AG09319 (cell line): ENCODE data around the gene CUX1.

Experiments used
- DNase-seq: peaks from one replicate; pipeline ENCODE4 v3.0.0-alpha.2; 2010; ENCODE audit warnings: low read depth; ENCODE audit errors: extremely low read depth
- TF ChIP-seq, protein P1 (sequence below): IDR thresholded peaks from 2 replicates; pipeline ENCODE4 v1.5.1; 2011; ENCODE audit warnings: low read depth, mild to moderate bottlenecking, inconsistent platforms, low read length, moderate library complexity

CUX1 gene

DNA sequence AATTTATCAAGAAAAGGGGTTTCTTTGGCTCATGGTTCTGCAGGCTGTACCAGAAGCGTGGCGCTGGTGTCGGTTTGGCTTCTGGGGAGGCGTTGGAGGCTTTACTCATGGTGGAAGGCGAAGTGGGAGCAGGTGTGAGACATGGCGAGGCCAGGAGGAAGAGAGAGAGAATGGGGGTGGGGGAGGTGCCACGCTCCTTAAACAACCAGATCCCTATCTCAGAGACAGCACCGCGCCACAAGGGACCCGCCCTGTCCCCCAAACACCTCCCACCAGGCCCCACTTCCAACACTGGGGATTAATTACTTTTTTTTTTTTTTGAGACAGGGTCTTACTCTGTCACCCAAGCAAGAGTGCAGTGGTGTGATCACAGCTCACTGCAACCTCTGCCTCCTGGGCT, 451.2 kb downstream of the CUX1 start:
- TF ChIP-seq, protein P1, sequence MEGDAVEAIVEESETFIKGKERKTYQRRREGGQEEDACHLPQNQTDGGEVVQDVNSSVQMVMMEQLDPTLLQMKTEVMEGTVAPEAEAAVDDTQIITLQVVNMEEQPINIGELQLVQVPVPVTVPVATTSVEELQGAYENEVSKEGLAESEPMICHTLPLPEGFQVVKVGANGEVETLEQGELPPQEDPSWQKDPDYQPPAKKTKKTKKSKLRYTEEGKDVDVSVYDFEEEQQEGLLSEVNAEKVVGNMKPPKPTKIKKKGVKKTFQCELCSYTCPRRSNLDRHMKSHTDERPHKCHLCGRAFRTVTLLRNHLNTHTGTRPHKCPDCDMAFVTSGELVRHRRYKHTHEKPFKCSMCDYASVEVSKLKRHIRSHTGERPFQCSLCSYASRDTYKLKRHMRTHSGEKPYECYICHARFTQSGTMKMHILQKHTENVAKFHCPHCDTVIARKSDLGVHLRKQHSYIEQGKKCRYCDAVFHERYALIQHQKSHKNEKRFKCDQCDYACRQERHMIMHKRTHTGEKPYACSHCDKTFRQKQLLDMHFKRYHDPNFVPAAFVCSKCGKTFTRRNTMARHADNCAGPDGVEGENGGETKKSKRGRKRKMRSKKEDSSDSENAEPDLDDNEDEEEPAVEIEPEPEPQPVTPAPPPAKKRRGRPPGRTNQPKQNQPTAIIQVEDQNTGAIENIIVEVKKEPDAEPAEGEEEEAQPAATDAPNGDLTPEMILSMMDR = no peak
- no peak for DNase-seq

DNA sequence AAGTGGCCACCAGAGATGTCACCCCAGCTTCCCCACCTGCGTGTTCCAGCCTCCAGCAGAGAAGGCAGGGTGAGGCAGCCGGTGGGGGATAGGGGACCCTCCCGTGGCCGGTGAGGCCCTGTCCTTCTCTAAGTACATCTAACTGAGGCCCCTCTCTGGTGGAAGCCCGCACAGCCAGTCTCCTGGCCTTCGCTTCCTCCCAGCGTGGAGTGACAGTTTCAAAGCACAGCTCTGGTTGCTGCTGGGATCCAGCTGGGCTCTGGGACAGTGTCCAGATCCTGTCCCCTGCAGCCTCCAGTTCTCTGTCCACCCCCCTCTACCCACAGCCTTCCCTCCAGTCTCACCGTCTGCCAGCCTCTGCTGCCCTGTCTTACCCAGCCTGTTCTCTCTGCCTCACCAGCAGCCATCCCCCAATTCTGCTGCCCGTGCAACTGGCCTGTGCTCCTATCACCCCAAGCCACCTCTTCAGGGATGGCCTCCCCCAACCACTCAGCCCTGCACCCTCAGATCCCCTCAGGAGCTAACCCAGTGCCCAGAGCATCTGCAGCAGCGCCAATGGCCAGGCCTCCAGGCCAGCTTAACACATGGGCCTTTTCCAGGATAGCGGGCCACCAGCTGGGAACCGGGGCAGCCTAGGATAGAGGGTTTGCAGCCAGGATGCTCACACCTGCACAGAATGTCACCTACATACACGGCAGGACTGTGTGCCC, 452.9 kb downstream of the CUX1 start:
- no peak for DNase-seq
- TF ChIP-seq, protein P1 = no peak

DNA sequence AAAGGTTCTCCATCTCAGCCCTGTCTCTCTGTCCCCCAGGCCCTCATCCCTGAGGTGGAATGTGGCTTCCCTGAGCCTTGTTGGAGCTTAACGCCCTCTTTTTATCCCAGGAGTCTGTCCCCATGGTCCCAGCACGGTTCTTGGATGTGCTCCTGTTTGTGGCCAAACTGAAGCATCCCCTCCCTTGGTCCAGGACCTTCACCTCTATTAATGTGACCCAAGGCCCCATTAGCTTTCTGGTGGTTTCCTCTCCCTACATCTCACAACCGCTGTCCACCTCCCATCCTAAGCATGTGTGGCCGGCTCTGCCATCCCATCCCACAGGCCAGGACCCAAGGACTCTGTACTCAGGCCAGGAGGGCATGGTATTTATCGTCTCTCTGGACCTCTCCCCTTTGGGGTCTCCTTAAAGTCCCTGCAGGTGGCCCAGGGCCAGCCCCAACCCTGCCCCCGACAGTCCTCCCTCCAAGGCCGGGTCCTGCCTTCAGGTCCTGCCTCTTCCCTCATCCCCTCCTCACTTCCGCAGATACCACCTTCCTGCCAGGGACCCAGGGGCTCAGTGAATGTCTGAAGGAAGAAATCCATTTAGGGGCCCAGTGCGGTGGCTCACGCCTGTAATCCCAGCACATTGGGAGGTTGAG, 453.9 kb downstream of the CUX1 start:
- DNase-seq = no peak
- TF ChIP-seq, protein P1 = no peak

DNA sequence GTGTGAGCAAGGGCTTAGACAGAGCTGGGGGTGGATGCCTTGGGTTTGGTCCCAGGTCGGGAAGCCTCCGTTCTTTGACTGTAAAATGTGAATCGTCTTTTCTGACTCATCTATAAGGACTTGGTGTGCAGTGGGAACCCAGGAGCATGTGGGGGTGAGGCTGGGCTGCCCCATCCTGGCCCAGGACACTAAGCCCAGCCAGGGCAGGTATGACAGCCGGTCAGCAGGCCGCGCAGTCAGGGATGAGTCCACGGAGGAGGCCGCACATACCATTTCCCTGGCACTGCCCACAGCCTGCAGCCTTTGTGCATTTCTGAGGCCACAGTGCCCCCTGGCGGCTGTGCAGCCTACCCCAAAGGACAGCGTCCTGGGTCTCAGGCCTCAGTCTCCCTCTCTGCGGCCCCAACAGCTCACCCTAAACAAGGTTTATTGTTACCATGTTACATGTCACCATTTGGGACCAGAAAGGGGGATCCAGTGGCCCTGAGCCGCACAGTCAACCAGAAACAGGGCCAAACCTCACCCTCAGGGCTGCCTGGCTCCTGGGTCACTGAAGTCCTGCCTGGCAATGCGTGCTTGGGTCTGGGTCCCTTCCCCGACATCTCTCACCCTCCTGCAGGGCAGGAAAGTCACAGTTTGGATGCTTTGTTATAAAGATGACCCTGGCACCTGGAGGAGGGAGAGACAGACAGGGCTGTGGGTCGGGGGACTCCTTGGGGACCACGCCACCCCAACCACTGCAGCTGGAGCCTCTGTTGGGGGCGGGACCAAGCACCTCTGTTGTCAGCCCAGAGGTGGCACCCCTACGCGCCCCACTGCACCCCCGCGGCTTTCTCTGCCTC, 454.9 kb downstream of the CUX1 start:
- DNase-seq = peak; percentile 37
- TF ChIP-seq, protein P1 = peak; percentile 93

DNA sequence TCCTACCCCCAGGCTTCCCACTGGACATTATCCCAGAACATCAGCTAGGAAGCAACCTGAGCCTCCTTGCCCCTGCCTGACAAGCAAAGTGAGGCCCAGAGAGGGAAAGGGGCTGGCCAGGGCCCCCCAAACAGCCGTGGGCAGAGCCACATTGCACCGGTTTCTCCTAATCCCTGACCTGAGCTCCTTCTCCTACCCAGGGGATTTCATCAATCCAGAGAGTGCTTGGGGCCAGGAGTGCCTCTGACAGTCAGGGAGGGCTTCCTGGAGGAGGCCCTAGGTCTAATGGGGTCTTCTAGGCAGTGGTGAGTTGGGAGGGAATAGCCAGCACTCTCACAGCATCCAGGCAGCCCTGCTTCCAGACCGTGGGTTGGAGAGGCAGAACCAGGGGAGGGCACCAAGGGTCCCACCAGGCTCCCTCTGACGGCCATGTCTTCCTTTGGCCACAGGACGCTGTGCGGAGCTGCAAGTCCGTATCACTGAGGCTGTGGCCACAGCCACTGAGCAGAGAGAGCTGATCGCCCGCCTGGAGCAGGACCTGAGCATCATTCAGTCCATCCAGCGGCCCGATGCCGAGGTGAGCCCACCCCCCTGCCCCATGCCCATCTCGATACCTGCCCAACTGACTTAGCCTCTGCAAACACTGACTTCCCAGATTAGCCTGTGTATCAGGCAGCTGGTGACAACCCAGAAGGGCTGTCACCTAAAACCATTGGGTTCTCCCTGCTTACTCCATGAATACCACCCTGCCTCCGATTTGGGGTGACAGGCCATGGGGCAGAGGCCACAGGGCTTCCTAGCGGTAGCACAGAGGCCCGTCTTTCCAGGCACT, 455.7 kb downstream of the CUX1 start:
- DNase-seq = no peak
- TF ChIP-seq, protein P1 = no peak

DNA sequence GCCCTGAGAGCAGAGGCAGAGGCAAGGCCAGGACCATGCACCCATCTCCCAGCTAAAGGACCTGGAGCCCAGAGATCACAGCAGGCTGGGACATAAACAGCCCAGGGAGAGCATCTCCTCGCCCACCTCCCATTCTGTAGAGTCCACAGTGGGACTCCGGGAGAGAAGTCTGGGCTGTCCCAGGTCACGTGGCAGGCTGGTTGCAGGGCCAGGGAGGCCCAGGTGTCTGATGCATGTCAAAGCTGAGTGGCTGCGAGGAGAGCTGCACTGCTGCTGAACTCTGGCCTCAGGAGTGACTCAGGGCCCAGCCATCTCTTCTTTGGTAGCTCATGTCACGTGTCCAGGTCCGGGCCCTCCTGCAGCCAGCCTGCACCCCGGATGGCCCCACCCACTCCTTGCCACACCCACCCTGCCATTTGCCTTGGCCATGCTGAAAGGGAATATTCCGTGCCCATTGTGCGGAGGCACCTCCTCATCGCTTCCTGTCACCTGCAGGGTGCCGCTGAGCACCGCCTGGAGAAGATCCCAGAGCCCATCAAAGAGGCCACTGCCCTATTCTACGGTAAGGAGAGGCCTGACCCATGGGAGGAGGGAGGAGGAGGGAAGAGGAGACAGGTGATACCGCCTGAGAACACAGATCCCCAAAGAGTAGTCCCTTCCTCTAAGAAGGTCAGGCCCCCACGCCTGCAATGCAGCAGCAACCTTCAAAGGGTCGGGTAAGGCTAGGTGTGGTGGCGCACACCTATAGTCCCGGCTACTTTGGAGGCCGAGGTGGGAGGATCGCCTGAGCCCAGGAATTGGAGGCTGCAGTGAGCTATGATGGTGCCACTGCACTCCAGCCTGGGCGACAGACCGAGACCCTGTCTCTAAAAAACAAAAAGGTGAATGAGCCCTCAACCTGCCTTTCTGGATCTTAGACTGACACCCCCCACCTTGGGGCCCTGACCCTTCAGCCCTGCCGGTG, 456.6 kb downstream of the CUX1 start:
- TF ChIP-seq, protein P1 = no peak
- no peak for DNase-seq
